DMS153 treated with DMSO at 0.1 percent for 48 hours (cell line): Measurements from ENCODE around the gene POLE.

Experiments
- DNase-seq: peaks from one replicate; lab custom pipeline; 2025; ENCODE audit not compliant: unreplicated experiment; lab: John Stamatoyannopoulos, UW

The POLE gene, protein sequence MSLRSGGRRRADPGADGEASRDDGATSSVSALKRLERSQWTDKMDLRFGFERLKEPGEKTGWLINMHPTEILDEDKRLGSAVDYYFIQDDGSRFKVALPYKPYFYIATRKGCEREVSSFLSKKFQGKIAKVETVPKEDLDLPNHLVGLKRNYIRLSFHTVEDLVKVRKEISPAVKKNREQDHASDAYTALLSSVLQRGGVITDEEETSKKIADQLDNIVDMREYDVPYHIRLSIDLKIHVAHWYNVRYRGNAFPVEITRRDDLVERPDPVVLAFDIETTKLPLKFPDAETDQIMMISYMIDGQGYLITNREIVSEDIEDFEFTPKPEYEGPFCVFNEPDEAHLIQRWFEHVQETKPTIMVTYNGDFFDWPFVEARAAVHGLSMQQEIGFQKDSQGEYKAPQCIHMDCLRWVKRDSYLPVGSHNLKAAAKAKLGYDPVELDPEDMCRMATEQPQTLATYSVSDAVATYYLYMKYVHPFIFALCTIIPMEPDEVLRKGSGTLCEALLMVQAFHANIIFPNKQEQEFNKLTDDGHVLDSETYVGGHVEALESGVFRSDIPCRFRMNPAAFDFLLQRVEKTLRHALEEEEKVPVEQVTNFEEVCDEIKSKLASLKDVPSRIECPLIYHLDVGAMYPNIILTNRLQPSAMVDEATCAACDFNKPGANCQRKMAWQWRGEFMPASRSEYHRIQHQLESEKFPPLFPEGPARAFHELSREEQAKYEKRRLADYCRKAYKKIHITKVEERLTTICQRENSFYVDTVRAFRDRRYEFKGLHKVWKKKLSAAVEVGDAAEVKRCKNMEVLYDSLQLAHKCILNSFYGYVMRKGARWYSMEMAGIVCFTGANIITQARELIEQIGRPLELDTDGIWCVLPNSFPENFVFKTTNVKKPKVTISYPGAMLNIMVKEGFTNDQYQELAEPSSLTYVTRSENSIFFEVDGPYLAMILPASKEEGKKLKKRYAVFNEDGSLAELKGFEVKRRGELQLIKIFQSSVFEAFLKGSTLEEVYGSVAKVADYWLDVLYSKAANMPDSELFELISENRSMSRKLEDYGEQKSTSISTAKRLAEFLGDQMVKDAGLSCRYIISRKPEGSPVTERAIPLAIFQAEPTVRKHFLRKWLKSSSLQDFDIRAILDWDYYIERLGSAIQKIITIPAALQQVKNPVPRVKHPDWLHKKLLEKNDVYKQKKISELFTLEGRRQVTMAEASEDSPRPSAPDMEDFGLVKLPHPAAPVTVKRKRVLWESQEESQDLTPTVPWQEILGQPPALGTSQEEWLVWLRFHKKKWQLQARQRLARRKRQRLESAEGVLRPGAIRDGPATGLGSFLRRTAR (N-terminal part only)

DNA sequence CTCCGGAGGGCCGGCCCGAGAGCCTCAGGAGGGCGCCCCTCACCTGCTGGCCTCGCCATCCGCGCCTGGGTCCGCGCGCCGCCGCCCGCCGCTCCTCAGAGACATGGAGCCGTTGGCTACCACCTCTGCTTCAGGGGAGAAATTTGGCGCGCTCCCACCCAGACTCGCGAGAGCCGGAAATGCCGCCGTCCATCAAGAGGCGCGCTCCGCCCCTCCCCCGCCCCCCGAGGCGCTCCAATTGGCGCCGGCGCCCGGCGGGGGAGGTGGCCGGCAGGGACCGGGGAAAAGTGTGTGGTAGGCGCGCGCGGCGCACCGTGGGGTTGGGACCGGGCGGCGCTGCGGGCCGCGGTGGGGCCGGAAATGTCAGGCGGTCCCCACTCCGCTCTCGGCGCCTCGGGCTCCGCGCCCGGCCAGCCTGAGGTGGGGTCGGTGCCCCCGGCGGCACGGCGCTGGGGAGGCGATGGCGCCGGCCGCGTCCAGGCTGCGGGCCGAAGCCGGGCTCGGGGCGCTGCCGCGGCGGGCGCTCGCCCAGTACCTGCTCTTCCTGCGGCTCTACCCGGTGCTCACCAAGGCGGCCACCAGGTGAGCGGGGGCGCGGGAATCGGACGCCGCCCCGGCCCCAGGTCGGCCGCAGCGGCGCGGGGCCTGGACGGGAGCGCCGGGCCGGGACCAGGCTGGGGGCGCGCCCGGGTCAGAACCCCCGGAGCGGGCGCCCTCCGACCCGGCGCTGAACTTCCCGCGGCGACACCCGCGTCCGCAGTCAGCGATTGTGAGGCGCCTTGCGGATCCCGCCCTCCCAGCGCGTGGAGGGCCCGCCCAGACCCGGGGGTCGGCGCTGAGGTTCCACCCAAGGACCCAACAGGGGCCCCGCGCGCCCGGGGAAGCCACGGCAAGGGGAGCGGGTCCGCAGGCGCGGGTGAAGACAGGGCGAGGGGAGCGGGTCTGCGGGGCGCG is at the start of gene POLE, which contains the start of gene PXMP2:
Gene POLE (minus strand): TSS at position 132 of the 954 bp plus-strand sequence. CDS start 27 bp downstream, at position 105.
Gene PXMP2 (plus strand): TSS at position 377 of the 954 bp plus-strand sequence. CDS start 84 bp downstream, at position 461.
- DNase-seq = peak; percentile 77

DNA sequence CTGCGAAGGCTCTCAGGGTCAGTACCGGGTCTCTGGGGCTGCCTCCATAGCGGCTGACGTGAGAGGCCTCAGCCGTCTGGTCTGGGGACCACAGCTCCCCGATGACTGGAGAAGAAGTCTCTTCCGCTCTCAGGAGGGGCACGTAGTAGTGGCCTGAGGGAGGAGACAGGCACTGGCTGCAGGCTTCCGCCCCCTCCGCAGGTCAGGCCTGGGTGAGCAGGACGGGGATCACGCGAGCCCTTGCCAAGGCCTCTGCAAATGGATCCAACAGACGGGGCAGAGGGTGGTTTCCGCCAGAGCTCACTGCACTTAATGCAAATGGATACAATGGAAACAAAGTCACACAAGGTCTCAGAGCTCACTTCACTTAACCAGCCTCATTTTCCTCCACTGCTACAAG is 49.8 kb upstream of the POLE start:
- no peak for DNase-seq

DNA sequence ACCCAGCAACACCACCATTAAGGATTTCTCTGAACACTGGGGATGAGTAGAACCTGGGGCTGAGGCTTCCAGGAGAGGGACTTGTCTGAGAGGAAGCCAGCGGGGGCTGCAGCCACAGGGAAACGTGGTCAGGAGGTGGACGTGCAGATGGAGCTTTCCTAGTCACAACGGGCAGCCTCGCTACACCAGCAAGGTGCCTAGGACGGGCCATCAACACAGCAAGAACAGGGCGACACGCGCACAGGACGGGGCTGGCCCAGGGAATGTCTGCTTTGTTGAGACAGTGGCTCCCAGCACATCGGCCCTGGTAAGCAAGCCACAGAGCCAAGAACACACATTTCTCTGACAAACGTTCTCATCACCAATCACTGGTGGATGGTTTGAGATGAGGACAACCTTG is 49.2 kb upstream of the POLE start:
- no peak for DNase-seq

DNA sequence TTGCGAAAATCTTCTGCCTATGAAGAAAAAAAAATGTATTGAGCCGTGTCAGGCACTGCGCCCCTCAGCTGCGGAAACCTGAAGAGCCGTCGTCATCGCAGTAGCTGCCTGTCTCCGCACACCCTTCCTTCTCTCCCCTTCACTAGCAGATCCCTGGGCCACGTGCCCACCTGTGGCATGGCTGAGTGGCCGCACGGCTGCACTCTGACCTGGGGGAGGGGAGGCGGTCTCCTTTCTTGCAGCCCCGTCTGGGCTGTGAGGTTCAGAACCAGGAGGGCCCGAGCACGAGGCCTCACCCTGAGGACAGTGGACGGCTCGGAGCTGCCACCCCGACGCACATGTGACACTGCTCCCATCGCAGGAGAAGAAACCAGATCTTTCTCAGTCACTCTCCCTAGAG is 48.4 kb upstream of the POLE start:
- DNase-seq = no peak

DNA sequence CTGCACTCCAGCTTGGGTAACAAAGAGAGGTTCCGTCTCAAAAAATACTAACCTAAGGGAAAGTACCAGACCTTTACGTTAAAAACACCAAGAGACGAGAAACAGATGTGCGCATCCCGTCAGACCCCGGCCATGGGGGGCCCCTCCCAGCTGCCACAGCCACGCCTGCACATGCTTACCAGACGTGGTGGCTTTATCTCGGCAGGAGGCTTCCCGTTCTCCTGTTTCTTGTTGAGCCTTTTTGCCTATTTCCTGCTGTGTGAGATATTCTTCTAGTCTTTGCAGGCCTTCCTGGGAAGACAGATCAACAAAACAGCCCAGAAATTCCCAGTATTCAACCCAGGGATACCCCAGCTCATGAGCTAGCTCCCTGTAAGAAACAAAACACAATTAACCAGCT is 47.1 kb upstream of the POLE start:
- no peak for DNase-seq

DNA sequence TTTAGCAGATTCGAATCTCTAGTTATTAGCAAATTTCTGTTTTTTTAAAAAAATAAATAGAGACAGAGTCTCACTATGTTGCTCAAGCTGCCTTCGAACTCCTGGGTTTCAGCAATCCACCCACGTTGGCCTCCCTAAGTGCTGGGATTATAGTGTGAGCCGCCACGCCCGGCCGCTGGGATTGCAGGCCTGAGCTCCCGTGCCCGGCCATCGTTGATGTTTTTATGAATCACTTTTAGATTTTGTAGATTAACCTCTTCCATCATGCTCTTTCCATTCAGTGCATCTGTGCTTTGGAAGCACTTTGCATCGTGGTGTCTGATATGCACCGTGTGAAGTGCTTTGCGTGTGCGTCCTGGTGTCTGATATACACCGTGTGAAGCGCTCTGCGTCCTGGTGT is 44.4 kb upstream of the POLE start:
- no peak for DNase-seq

DNA sequence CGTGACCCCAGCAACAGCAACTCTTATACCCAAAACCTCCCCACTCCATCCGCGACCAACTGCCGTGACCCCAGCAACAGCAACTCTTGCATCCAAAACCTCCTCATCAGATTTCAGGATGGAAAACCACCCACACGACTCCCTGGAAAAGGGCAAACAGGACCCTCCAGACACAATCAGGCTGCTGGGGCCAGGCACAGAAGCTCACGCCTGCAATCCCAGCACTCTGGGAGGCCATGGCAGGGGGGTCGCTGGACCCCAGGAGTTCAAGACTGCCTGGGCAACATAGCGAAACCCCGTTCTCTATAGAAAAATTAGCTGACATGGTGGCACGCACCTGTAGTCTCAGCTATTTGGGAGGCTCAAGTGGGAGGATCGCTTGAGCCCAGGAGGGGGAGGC is 43.2 kb upstream of the POLE start:
- no peak for DNase-seq

DNA sequence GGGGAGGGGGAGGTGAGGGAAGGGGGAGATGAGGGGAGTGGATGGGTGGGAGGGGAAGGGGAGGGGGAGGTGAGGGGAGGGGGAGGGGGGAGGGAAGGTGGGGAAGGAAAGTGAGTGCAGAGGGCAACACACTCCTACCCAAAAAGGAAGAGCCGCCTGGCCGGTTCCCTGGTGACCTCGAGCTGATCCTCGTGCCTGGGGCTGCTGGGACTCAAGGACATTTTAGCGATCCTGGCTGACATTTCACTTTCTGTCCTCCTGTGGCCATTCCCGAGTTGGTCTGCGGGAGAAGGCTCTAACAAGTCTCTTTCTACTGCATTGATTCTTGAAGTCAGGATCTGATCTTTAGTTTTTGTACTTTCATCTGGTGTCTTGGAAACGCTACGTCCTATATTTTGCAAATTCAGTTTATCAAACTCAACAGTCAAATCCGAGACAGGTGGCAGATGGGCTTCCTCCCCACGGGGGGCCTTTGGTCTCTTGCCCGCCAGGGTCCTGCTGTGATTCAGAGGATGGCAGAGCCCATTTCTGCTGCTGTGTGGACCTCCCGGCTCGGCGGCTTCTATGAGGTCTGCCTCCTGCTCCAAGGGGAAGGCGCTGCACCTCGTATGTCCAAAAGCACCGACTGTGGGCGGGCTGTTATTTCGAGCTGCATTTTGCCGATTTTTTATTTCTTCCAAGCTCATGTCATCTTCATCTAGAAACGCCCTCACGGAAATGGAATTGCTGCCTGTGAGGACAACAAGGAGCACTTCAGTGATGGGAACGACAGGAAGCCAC is 42.6 kb upstream of the POLE start:
- no peak for DNase-seq

DNA sequence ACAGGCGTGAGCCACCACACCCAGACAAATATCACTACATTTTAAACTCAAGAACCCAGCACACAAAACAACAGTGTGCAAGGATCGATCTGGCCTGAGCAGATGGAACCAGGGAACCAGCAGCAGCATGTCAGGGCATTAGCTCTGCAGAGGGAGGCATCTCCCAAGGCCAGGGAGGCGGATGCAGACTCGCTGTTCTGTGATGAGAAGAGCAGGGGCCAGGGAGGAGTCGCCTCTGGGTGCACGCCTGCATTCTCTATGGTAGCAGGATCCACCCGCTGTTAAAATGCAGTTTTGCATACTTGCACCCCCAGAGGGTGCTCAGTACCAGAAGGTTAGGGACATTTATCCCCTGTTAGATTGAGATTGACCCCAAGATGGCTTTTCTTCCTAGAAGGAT is 41.4 kb upstream of the POLE start:
- DNase-seq = no peak

DNA sequence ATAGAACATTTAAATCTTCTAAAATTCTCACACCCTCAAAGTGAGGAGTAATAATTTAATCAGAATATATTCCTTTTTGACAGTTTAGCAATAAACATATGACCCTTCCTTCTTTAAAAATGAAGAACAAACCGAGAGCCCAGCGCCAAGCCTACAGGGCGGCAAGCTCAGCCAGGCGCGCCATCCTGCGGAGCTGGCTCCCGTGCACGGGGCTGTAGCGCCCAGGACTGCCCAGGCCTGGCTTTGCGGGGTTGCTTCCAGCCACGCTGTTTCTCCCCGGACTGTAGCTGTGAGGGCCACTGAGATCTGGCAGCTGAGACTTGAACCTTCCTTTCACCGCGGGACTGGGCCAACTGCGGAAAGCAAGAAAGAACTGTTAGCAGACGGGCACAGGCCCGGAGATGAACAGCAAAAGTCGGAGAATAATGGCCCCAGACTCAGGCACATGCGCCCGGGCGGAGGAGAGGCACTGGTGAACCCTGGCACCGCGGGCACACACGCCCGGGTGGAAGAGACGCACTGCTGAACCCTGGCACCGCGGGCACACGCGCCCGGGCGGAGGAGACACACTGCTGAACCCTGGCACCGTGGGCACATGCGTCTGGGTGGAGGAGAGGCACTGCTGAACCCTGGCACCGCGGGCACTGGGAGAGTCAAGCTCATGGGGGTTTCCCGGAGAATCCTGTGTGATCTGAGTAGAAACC is 40.1 kb upstream of the POLE start:
- no peak for DNase-seq

DNA sequence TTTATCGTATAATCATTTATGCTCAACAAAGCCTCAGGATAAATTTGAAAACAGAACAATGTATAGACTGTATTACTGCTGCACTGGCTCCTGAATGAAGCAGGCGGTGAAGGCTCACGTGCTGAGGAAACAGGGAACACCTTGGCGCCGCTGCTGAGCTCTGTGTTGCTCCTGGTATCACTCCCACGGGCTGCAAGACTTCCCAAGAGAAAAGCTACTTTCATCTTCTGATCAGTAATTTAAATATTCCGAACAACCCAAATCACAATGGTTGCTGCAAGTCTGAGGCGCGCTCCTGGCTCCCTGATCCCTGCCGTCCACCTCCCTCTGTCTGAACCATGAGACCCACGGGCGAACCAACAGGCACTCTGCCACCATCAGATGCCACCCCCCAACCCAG is 39.2 kb upstream of the POLE start:
- DNase-seq = no peak

DNA sequence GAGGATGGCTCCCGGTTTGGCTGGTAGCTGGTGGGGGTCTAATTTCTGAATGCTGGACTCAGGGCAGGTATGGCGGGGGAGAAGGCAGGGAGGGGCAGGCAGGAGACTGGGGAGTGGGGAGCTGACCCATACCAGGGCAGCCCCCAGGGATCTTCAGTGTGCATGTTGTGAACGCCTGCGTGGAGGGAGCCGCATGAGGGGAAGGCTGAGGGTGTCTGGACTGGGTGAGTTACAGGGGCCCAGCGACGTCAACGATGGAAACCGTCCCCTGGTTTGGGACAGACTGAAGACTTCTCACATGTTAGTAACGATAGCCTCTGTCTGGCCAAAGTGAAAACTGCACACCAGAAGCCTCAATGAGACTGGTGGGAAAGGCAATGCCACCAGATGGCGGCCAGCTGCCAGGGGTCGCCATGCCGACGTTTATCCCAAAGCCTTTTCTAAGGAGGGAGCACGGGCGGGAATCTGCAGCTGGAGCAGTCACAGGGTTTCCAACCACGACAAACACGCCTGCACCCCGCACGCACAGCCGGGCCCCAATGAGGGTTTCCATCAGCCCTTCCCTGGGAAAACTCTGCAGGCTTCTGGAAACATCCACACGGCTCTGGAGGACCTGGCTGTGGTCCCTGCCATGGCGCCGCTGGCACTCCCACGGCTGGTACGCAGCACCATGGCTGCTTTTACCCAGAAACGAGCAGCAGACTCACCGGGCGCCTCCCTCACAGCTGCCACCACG is 37.5 kb upstream of the POLE start:
- DNase-seq = no peak

DNA sequence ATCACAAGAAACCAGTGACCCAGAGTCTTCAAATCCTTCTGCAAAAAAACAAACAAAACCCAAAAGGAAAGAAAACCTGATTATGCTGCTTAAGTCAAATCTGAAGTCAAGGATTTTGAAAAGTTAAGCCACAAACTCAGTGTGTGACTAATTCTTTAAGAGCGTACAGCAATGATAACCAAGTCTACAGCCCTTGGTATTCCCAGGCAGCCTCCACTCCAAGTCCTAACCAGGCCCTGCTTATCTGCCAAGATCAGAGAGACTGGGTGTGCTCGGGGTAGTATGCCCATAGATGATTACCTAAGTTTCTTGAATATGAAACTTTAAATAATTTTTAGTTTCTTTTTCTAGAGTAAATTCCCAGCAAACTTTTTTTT is 36.6 kb upstream of the POLE start:
- no peak for DNase-seq

DNA sequence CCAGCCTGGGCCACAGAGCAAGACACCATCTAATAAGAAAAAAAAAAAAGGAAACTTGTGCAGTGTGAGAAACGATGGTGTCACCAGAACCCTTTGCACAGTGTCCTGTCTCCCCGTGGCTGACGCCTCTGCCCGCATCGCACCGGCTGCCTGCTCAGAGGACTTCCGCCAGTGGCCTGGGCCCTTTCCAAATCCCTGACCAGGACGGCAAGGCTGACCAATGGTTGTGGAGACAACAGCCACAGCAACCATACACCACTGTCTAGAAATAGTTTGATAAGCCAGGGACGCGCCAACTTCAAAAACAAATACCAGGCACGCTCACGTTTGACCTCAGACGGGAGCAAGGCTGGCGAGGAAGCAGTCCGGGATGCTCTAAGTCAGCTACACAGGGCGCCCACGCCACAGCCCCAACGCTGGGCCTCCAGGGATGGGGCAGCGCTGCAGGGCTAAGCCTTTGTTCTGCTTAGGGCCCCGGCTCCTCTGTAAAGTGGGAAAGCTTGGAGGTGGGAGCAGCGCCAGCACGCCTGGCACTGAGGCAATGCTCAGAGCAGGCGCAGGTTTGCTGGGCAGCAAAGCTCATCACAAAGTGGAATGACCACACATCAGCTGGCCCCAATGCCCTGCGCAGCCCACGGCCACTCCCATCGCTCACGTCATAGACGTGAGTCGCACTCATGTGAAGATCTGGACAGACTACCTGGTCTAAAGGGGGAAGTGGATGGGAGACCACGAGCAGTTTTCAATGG is 36.0 kb upstream of the POLE start:
- DNase-seq = no peak

DNA sequence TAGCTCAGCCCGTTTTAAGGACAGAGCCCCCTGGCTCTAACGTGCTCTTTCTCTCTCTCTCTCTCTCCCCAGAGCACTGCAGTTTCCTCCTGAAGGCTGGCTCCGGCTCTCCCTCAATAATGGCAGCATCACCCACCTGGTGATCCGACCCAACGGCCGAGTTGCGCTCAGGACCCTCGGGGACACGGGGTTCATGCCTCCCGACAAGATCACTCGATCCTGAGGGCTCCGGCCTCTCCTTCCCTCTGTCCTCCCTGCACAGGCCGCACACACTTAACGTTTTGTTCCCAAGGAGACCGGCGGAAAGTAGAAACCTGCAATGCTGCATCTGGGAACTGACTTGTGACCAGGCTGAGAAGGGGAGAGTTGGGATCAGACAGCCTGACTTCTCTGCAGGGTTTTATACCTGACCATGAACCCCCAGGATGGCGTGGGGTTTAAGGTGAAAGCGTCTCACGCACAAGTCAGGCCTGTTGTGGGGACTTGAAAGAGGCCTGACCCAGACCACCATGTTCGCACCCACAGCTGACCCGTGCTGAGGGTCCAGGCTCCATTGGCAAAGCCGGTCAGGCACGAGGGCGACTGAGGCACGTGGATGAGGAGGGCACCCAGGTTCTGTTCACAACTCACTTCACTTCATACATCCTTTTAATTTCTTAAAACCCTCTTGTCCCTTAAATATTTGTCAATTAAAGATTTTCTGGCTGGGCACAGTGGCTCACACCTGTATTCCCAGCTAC is 33.6 kb upstream of the POLE start:
- no peak for DNase-seq

DNA sequence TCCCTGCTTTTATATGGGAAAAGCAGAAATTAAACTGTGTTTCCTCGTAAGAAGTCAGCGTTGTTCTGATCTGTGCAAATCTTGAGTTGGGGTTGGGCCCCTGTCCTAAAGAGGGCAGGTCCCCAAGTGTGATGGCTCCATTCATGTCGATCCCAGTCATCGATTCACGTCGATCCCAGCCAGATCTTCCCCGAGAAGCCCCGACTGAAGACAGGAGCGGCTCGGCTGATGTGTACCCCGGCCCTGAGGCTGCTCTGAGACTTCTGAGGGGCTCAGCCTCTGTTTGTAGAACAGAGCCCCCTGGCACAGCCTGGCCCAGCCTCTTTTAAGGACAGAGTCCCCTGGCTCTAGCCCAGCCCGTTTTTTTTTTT is 32.8 kb upstream of the POLE start:
- no peak for DNase-seq
